ENCODE data around the gene ADISSP. TPM values are rescaled to one million over a fixed set of nuclear protein-coding genes. Genes with fewer than 3 reads are reported as not detected.

Gene ADISSP
- polyA plus RNA-seq, 3 donors: 59.6 to 78.5 (median 68.5) TPM

GRCh38 chr20:3777381-3777715 lies 9.8 kb upstream of the ADISSP start:
- no peak for TF ChIP-seq CTCF (IDR thresholded peaks at IDR 0.05)
- WGBS (ENCODE audit: insufficient coverage): 2% methylated on average over 14 of the region's 16 CpGs
- peak overlapping the region; percentile 95 for H3K4me2 ChIP-seq (replicated peaks; ENCODE audit: extremely low read depth, low read length, poor library complexity, severe bottlenecking)
- peaks cover 31% of the 10 kb centered on the region in 2 donors for H3K4me1 ChIP-seq (ENCODE audit: control insufficient read depth in 1 of 2, insufficient read depth in 2 of 2, low read length in 2 of 2)
- no peaks in the 10 kb centered on the region for H3K79me2 ChIP-seq (ENCODE audit: insufficient read depth, low read length)
- peak overlapping the region; percentile 43 for H3K9ac ChIP-seq (ENCODE audit: insufficient read depth, low read length, poor library complexity, severe bottlenecking)
- H3K36me3 ChIP-seq (replicated peaks in 1 of 2; ENCODE audit: control insufficient read depth in 1 of 2, insufficient read depth in 2 of 2, low read length in 2 of 2): no peaks in the 10 kb centered on the region
- Mint-ChIP-seq H3K36me3 (peaks cover 3% of the 10 kb centered on the region in 2 donors), H3K27me3 (ENCODE audit: low read depth in 3 of 3) (peaks cover 27 to 37% (median 28%) of the 10 kb centered on the region in 3 donors), H3K9me3 (peaks cover 0 to 13% (median 5%) of the 10 kb centered on the region in 7 donors), H3K4me1 (peaks cover 45% of the 10 kb centered on the region), H3K4me3 (peak overlapping the region; percentile 89 to 97), H3K27ac (peak overlapping the region in 2 of 7 donors; percentile 15 to 66)
- intact Hi-C loops (cut with micrococcal nuclease): no loop called here
- no peak for DNase-seq
- no peak overlapping the region for H3K27ac ChIP-seq (ENCODE audit: low read depth in 1 of 2, low read length in 2 of 2)
- H4K20me1 ChIP-seq (ENCODE audit: insufficient read depth, low read length): peaks cover 17% of the 10 kb centered on the region
- peak overlapping the region; percentile 91 for H2AFZ ChIP-seq (ENCODE audit: insufficient read depth, low read depth, low read length, poor library complexity, severe bottlenecking)
- H3K27me3 ChIP-seq (ENCODE audit: control insufficient read depth in 2 of 2, insufficient read depth in 2 of 2, low read length in 2 of 2): peaks cover 17 to 23% of the 10 kb centered on the region in 2 donors
- peaks cover 10 to 11% of the 10 kb centered on the region in 2 donors for H3K9me3 ChIP-seq (replicated peaks in 1 of 2; ENCODE audit: control insufficient read depth in 1 of 2, insufficient read depth in 1 of 2, low read length in 2 of 2)
- peak overlapping the region; percentile 40 to 78 (median 46) for H3K4me3 ChIP-seq (replicated peaks in 1 of 3; ENCODE audit: low read depth in 2 of 3, low read length in 3 of 3)

DNA sequence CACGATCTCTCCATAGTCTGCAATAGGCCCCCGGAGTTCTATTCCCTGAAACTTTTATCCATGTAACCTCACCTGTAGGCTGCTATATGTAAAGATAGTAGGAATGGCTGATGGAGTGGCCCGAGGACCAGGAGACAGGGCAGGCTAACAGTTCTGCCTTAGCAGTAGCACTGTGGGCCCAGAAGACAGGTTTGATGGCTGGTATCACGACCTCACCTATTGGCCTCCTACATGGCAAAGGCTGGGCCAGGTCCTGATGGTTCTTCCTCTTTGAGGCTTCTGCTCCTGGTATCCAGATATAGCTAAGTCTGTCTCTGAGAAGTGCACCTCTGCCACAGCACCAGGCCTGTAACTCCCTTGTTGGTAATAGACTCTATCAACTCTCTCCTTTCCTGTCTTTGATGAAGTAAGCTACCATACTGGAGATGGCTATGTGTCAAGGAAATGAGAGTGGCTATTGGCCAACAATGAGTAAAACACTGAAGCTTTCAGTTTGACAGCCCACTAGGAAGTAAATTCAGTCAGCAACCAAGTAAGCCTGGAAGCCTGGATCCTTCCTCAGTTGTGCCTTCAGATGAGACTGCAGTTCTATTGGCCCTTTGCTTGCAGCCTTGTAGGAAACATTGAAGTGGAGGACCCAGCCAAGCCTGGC lies 8.0 kb upstream of the ADISSP start:
- Histone ChIP-seq H3K27me3 (ENCODE audit: control insufficient read depth in 2 of 2, insufficient read depth in 2 of 2, low read length in 2 of 2) (peaks cover 17 to 23% of the 10 kb centered on the region in 2 donors), H4K20me1 (ENCODE audit: insufficient read depth, low read length) (no peaks in the 10 kb centered on the region), H3K4me3 (replicated peaks in 1 of 3; ENCODE audit: low read depth in 2 of 3, low read length in 3 of 3) (no peak overlapping the region), H3K4me1 (ENCODE audit: control insufficient read depth in 1 of 2, insufficient read depth in 2 of 2, low read length in 2 of 2) (peaks cover 19 to 21% of the 10 kb centered on the region in 2 donors), H3K9me3 (replicated peaks in 1 of 2; ENCODE audit: control insufficient read depth in 1 of 2, insufficient read depth in 1 of 2, low read length in 2 of 2) (peaks cover 10 to 14% of the 10 kb centered on the region in 2 donors), H3K36me3 (replicated peaks in 1 of 2; ENCODE audit: control insufficient read depth in 1 of 2, insufficient read depth in 2 of 2, low read length in 2 of 2) (no peaks in the 10 kb centered on the region), H2AFZ (ENCODE audit: insufficient read depth, low read depth, low read length, poor library complexity, severe bottlenecking) (no peak overlapping the region), H3K9ac (ENCODE audit: insufficient read depth, low read length, poor library complexity, severe bottlenecking) (no peak overlapping the region), H3K27ac (ENCODE audit: low read depth in 1 of 2, low read length in 2 of 2) (no peak overlapping the region), H3K79me2 (ENCODE audit: insufficient read depth, low read length) (no peaks in the 10 kb centered on the region), H3K4me2 (replicated peaks; ENCODE audit: extremely low read depth, low read length, poor library complexity, severe bottlenecking) (no peak overlapping the region)
- H3K36me3 Mint-ChIP-seq: peaks cover 3% of the 10 kb centered on the region in 2 donors
- H3K9me3 Mint-ChIP-seq: peaks cover 0 to 19% (median 8%) of the 10 kb centered on the region in 7 donors
- WGBS (ENCODE audit: insufficient coverage): 71% methylated on average over 1 of the region's 4 CpGs
- peak in 1 of 3 donors; percentile 18 for DNase-seq
- peaks cover 33% of the 10 kb centered on the region for H3K4me1 Mint-ChIP-seq
- intact Hi-C loops (cut with micrococcal nuclease): no loop called here
- H3K4me3 Mint-ChIP-seq: no peak overlapping the region
- H3K27me3 Mint-ChIP-seq (ENCODE audit: low read depth in 3 of 3): peaks cover 26 to 34% (median 28%) of the 10 kb centered on the region in 3 donors
- H3K27ac Mint-ChIP-seq: no peak overlapping the region
- TF ChIP-seq CTCF (IDR thresholded peaks at IDR 0.05): no peak

Measured in CD14-positive monocyte (primary cell).